ENCODE measurements around the gene NKD2.

The NKD2 gene

DNA sequence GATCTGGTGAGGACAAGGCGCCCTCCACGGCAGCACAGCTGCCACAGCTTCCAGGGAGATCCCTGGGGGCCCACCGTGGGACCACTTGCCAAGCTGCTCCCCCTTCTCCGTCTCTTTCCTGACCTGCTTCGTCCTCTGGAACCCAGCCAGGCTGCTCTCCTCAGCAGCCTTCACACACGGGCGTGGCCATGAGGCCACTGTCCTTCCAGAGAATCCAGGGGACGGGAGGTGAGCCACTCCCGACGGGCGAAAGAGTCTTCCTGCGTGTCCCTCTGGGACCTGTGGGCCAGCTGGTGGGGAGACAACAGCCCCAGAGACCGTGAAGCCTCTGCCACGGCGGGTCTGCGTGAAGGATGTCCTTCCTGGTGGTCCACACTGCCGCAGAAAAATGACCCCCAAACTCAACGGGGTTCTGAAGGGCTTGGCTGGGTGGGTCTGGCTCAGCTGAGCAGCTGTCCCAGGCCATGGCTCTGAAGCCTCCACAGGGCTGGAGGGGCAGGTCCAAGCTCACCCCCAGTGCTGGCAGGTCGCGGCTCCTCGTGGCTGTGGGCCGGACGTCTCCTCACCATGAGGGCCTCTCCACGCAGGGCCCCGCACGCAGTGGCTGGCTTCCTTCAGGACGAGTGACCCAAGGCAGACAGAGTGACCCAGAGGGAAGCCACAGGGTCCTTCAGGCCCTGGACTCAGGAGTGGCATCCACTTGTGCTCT, 47.4 kb upstream of the NKD2 start:
- H3K4me2 ChIP-seq (ENCODE audit: low read depth, low read length), result no peak overlapping the region

GRCh38 chr5:961711-962240, 46.8 kb upstream of the NKD2 start:
- Histone ChIP-seq H3K36me3 (replicated peaks; ENCODE audit: insufficient read depth, low read length) (no peaks in the 10 kb centered on the region), H3K27ac (ENCODE audit: low read length) (no peak overlapping the region), H3K9ac (ENCODE audit: low read length) (no peak overlapping the region), H3K4me1 (ENCODE audit: low read length) (peaks cover 42% of the 10 kb centered on the region), H3K9me2 (replicated peaks; ENCODE audit: insufficient read depth, low read length) (no peaks in the 10 kb centered on the region), H3K79me2 (ENCODE audit: low read length) (no peaks in the 10 kb centered on the region), H3K9me3 (replicated peaks; ENCODE audit: insufficient read depth, low read length) (no peaks in the 10 kb centered on the region), H2AFZ (ENCODE audit: low read length) (no peak overlapping the region), H3K4me2 (ENCODE audit: low read depth, low read length) (no peak overlapping the region), H3F3A (ENCODE audit: insufficient read depth, low read length) (peaks cover 26% of the 10 kb centered on the region; the same call in 1 of the 2 replicates), H3K27me3 (replicated peaks; ENCODE audit: insufficient read depth, low read length) (peaks cover 22% of the 10 kb centered on the region), H4K20me1 (ENCODE audit: insufficient read depth, low read length) (no peaks in the 10 kb centered on the region), H3K4me3 (ENCODE audit: low read length) (no peak overlapping the region)
- DNase-seq, result no peak
- no peak for TF ChIP-seq EZH2phosphoT487 (IDR thresholded peaks at IDR 0.05; ENCODE audit: low read length)
- TF ChIP-seq CTCF (IDR thresholded peaks at IDR 0.05; ENCODE audit: low read length), result no peak
- no peak for TF ChIP-seq EZH2 (optimal IDR thresholded peaks at IDR 0.05; ENCODE audit: low read depth, low read length)

More for the DNA sequence above, 47.4 kb upstream of the NKD2 start:
- Histone ChIP-seq H3K9me3 (replicated peaks; ENCODE audit: insufficient read depth, low read length) (no peaks in the 10 kb centered on the region), H3F3A (ENCODE audit: insufficient read depth, low read length) (peaks cover 26% of the 10 kb centered on the region; the same call in 1 of the 2 replicates), H3K27me3 (replicated peaks; ENCODE audit: insufficient read depth, low read length) (peaks cover 28% of the 10 kb centered on the region), H3K79me2 (ENCODE audit: low read length) (no peaks in the 10 kb centered on the region), H3K9me2 (replicated peaks; ENCODE audit: insufficient read depth, low read length) (no peaks in the 10 kb centered on the region), H4K20me1 (ENCODE audit: insufficient read depth, low read length) (no peaks in the 10 kb centered on the region), H2AFZ (ENCODE audit: low read length) (no peak overlapping the region), H3K9ac (ENCODE audit: low read length) (no peak overlapping the region), H3K4me1 (ENCODE audit: low read length) (peaks cover 38% of the 10 kb centered on the region), H3K36me3 (replicated peaks; ENCODE audit: insufficient read depth, low read length) (no peaks in the 10 kb centered on the region), H3K27ac (ENCODE audit: low read length) (no peak overlapping the region), H3K4me3 (ENCODE audit: low read length) (no peak overlapping the region)
- TF ChIP-seq EZH2 (optimal IDR thresholded peaks at IDR 0.05; ENCODE audit: low read depth, low read length) (no peak), CTCF (IDR thresholded peaks at IDR 0.05; ENCODE audit: low read length) (no peak), EZH2phosphoT487 (IDR thresholded peaks at IDR 0.05; ENCODE audit: low read length) (no peak)
- DNase-seq, result no peak

DNA sequence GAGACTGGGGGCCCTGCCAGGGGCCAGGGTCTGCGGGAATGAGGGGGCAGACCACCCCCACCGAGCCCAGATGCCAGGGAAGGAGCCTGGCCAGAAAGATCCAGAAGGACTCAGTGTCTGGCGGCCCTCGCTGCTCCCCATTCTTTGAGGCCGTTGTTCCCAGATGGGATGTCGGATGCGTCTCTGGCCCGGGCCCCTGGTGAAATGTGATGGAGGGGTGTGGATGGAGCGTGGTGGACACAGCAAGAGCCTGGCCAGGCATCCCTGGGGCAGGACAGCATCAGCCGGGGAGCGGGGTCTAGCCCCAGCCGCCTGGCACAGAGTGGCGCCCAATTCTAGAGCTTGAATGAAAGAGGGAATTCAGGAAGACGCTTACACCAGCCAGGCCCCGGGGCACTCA, 46.2 kb upstream of the NKD2 start:
- H3K9me2 ChIP-seq (replicated peaks; ENCODE audit: insufficient read depth, low read length), result no peaks in the 10 kb centered on the region
- H3K4me1 ChIP-seq (ENCODE audit: low read length), result peaks cover 37% of the 10 kb centered on the region
- peak overlapping the region; percentile 93; the same call in 1 of the 2 replicates for H3K27ac ChIP-seq (ENCODE audit: low read length)
- no peaks in the 10 kb centered on the region for H3K36me3 ChIP-seq (replicated peaks; ENCODE audit: insufficient read depth, low read length)
- H3K9me3 ChIP-seq (replicated peaks; ENCODE audit: insufficient read depth, low read length), result no peaks in the 10 kb centered on the region
- no peak overlapping the region for H3K4me3 ChIP-seq (ENCODE audit: low read length)
- no peak overlapping the region for H2AFZ ChIP-seq (ENCODE audit: low read length)
- H3K79me2 ChIP-seq (ENCODE audit: low read length), result no peaks in the 10 kb centered on the region
- no peak for DNase-seq
- no peaks in the 10 kb centered on the region for H4K20me1 ChIP-seq (ENCODE audit: insufficient read depth, low read length)
- peaks cover 26% of the 10 kb centered on the region; the same call in 1 of the 2 replicates for H3F3A ChIP-seq (ENCODE audit: insufficient read depth, low read length)
- H3K9ac ChIP-seq (ENCODE audit: low read length), result no peak overlapping the region
- peaks cover 22% of the 10 kb centered on the region for H3K27me3 ChIP-seq (replicated peaks; ENCODE audit: insufficient read depth, low read length)
- TF ChIP-seq EZH2 (optimal IDR thresholded peaks at IDR 0.05; ENCODE audit: low read depth, low read length) (no peak), CTCF (IDR thresholded peaks at IDR 0.05; ENCODE audit: low read length) (no peak), EZH2phosphoT487 (IDR thresholded peaks at IDR 0.05; ENCODE audit: low read length) (no peak)
- H3K4me2 ChIP-seq (ENCODE audit: low read depth, low read length), result no peak overlapping the region

All from MM.1S (cell line).